GM21717 (cell line): ENCODE data around the gene NPHS2.

ENCODE experiments used
- ATAC-seq: cut with Tn5 transposase; IDR thresholded peaks from one replicate; pipeline ENCODE4 v1.9.1; 2021; ENCODE audit warnings: mild to moderate bottlenecking, moderate library complexity; ENCODE audit not compliant: unreplicated experiment

Gene NPHS2

DNA sequence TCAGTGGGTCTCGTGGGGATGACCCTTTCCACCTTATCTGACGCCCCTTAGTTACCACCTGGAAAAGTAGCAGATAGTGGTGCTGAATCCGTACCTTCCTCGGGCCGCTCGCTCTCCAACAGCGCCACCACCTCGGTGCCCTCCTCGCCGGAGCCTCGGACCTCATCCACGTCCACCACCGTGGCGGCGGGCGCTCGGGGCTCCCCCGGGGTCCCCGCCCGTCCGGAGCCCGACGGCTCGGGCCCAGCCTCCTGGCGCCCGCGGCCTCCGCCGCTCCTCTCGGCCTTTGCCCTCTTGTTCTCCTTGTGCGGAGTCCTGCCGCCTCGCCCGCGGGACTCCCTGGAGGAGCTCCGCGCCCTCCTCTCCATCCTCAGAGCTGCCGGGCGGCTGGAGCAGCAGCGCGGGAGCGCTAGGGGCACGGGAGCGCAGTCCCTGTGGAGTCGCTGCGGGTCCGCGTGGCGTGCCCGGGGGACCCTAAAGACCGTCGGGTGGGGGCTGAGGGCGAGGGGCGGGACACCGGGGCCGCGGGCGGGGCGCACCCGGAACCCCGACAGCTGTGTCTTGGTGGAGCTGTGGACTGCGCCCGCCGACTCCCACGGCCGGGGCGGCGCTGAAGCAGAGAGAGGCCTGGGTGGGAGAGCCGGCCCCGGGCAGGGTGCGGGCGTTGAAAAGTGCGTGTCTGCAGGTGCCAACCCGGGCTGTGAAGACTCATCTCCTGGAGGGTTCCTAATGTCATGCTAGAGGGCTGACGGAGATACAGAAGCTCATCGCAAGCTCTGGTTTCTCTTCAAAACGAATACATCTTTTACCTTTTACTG, at the start of gene NPHS2:
TSS of gene NPHS2 (minus strand) at position 452 of the 818 bp plus-strand sequence. CDS start at position 368, 84 bp downstream.
- no peak for ATAC-seq

DNA sequence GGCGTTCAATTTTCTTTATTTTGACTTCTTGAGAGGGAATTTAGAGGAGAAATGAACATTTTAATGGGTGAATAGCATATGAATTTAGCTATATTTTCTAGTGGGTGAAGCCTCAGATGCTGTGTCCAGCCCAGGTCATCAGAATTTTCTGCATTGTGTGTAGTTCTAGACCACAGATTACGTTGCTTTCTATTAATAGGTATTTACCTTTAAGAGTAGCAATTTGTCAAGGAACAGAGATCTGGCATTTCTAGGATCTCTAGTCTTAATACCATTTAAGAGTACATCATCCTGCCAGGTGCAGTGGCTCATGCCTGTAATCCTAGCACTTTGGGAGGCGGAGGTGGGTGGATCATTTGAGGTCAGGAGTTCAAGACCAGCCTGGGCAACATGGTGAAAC, 36.6 kb upstream of the NPHS2 start:
- no peak for ATAC-seq

DNA sequence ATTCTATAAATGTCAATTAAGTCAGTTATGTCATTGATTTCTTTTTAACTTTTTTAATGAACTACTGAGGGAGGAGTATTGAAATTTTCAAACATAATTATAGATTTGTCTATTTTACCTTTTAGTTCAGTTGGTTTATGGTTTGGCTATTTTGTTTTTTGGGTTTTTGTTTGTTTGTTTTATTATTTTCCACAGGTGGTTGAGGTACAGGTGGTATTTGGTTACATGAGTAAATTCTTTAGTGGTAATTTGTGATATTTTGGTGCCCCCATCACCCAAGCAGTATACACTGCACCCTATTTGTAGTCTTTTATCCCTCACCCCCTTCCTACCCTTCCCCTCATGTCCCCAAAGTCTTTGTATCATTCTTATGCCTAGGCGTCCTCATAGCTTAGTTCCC, 25.3 kb upstream of the NPHS2 start:
- ATAC-seq: no peak

DNA sequence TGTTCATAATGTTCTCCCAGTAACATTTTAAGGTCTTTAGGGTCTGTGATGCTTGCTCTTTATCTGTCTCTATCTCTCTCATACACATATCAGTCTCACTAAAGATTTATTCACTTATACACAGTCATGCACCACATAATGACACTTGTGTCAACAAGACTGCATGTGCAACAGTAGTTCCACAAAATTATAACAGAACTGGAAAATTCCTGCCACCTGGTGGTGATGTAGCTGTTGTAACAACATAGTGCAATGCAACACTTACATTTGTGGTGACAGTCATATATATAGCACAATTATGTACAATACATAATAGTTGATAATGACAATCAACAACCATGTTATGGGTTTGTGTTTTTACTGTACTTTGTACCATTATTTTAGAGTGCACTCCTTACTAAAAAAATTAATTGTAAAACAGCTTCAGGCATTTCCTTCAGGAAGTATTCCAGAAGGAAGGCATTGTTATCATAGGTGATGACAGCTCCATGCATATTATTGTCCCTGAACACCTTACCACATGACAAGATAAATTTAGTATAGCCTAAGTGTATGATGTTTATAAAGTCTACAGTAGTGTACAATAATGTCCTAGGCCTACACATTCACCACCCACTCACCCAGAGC, 24.0 kb upstream of the NPHS2 start:
- ATAC-seq: no peak

DNA sequence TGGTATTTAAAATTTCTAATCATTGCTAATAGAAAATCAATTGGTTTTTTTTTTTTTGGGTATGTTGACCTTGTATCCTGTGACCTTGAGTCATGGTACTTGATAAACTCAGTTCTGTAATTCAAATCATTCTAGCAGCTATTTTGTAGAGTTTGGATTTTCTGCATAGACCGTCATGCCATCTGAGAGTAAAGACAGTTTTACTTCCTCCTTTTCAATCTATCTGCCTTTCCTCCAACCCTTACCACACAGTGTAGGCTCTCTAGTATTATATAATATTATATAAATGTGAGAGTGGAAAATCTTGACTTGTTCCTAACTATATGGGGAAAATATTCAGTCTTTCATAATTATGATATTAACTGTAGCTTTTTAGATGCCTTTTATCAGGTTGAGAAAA, 22.9 kb upstream of the NPHS2 start:
- ATAC-seq: no peak

DNA sequence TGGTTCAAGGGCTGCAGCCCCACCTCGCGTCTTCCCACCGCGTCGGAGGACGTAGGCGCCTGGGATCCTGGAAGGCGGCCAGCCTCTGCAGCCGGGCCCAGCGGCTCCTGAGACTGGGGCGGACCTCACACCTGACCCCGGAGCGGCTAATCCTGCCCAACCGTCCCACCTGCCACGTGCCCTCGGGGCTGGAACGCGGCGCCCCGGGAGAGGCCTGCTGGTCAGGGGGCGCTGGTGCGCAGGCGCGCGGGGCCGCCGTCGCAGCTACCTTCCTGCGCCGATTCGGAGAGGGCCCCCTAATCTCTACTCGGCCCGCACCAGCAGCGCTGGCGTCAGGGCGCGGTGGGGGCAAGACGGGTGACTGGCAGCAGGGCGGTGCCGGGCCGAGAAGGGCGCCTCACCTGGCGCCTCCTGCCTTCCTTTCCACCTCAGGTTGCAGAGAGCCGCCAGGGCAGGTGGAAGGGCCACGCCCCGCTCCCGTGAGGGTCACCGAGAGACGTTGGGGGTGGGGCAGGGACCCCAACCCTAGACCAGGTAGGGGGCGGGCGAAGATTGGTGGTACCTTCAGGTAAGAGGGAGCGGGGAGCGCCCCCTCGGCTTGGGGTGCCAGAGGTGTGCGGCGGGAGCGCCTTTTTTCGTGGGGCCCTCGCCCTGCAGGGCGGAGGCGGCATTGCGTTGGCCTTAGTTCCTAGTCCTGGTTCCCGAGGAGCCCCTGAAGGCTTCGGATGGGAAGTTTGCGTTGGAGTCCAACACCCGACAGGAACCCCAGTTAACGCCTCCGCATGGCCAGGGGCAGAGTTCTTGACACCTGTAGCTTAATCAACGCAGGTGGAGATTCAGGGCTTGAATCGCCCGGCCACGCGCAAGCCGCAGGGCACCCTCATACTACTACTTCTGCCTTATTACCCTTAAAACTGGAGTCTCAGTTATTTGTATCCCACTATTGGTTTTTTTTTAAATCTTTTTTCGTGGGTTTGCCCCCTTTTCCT, 16.1 kb upstream of the NPHS2 start, which contains the start of gene TDRD5:
TSS of gene TDRD5 (plus strand) at position 241 of the 989 bp plus-strand sequence. CDS start 784 bp downstream, outside the sequence.
- no peak for ATAC-seq

DNA sequence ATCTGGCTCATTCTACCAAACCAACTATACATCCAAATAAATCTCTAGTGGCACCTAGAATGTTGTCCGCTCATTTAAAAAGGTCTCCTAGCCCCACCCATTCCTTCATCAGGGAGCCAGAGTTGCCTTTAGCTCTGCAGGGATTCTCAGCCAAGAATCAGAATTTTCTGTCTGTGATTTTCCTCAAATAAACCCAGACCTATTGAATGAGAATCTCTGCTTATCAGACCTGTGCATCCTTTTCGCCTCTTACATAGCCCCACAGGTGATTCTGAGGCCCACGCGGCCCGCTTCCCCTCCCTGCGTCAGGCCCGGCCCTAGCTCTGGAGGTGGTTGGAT, 15.5 kb upstream of the NPHS2 start:
- ATAC-seq: no peak

DNA sequence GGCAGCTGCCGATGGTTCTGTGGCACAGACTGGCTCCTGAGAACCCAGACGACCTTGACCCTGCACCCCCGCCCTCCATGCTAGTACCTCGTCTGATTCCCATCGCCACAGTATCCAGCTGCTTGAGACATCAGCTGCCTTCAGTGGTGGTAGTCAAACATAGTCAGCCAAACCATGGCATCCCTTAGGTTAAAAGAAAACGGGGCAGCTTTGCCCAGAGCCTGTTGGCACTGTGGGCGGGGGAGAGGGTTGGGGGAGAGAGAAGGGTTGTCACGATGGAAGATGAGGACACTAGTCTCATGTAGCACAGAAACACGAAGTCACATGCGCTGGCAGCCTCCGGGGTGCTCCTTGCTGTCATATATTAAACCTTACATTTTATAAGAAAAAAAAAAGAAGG, 14.9 kb upstream of the NPHS2 start:
- no peak for ATAC-seq

DNA sequence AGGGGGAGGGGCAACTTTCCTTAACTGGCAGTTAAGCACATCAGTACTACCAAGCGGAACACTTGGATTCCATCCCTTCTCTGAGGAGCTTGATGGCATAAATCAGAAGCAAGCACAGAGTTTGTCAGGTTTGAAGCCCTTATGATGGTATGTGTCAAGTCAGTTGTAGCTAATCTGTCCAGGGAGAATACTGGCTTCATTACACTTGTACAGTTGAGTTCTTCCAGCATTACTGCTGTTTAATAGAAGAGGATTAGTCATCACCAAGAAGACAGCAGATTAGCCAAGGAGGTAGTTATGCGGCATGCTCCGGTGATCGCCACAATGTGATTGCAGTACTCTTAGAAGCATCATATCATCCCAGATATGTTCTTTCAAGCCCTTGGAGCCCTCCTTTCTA, 13.8 kb upstream of the NPHS2 start:
- no peak for ATAC-seq

DNA sequence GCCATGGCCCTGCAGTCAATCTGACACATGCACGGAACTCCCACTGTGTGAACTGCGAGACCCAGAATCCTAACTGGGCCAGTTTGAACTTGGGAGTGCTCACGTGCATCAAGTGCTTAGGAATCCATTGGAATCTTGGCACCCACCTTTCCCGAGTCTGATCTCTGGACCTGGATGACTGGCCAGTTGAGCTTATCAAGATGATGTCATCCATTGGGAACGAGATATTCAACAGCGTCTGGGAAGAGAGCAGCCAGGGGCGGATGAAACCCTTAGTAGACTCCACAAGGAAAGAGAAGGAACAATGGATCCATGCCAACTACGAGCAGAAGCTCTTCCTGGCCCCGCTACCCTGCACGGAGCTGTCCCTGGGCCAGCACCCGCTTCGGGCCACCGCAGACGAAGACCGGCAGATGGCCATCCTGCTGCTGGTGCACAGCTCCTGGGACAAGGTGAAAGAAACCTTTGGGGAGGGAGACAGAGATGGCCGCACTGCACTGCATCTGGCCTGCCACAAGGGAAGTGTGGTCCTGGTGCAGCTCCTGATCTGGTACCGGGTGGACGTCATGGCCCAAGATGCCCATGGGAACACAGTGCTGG, 12.8 kb upstream of the NPHS2 start:
- ATAC-seq: no peak

DNA sequence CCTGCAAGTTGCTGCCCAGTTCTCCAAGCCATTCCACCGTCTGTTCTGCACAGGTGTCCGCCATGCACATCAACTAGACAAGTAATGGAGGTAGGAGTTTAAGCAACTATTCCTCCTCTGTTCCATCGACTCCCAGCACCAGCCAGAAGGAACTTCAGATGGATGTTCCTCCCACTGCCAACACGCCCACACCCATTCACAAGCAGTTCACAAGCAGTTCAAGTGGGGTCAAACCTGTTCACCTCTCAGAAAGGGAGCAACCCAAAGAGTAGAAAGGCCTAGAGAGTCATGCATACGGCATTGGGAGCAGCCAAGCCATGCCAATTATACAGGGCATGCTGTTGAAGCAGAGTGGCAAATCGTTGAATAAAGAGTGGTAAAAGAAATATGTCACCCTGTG, 11.6 kb upstream of the NPHS2 start:
- ATAC-seq: no peak

DNA sequence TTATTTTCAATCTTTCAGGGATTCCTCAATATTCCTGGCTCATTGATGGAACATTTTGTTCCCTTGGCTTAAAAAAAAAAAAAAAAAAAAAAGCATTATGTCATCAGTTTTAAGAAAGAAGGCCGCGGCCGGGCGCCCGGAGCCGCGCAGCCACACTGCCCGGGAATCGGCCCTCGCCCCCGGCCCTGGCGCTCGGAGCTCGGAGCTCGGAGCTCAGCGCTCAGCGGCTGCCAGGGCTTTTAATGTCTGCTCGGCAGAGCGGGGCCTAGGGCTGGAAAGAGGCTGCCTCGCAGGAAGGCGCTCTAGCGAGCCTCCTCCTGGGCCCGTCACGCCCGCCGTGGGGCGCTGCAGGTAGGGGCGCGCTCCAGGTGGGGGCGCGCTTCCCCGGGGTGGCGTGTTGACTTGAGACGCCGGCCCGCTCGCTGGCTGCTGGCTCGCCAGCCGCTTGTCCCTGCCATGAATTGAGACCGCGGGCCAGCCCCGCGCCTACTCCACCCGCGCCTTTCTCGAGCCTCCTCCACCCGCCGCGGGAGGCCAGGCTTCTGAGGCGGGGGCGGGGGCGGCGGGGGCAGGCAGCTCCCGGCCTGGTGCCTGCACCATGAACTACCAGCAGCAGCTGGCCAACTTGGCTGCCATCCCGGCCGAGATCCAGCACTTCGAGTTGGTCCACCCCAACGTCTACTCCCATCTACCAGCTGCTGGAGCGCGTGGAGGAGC, 10.5 kb upstream of the NPHS2 start:
- no peak for ATAC-seq

DNA sequence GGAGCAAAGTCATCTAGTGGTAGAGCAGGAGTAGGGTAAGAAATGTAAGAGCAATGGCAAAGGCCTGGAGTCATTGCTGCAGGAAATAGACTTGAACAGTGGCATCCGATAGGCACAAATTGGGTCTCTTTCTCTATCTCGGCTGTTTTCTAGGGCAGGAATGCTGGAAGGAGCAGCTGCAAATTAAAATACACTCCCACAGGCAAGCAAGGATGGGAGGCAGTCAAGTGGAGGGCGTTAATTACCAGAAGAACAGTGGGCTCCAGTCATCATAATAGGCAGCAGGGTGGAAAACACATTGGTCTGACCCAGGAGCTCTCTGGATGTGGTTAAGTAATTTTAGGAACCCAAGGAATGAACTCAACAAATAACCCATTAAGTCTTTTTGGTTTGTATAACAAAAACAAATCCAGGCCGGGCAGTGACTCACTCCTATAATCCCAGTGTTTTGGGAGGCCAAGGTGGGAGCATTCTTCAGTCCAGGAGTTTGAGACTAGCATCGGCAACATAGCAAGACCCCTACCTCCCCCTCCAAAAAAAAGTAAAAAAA, 8.1 kb upstream of the NPHS2 start:
- no peak for ATAC-seq

DNA sequence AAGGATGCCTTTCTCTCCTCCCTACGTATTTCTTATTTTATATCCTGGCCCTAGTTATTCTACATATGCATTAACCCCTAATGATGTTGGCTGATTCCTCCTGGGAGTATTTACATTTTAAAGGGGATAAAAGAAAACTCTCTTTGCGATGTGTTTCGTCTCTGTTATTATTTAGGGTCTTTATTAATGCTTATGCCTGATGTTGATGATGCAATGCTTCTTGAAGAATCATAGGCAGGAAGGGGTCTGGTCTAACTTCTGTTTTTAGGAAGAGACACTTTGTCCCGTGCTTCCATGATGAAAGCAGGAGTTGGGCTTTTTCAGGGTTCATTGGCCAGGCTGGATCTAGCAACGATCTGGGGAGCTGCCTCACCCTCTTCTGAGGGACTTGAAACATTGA, 761 bp upstream of the NPHS2 start:
- no peak for ATAC-seq

DNA sequence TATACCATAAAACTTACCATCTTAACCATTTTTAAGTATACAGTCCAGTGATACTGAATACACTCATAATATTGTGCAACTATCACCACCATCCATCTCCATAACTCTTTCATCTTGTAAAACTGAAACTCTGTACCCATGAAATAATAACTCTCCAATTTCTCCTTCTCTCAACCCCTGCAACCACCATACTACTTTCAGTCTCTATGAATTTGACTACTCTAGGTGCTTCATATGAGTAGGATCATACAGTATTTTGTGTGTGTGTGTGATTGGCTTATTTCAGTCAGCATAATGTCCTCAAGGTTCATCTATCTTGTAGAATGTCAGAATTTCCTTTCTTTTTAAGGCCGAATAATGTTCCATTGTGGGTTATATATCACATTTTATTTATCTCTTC, 17.7 kb downstream of the NPHS2 start:
- ATAC-seq: no peak

DNA sequence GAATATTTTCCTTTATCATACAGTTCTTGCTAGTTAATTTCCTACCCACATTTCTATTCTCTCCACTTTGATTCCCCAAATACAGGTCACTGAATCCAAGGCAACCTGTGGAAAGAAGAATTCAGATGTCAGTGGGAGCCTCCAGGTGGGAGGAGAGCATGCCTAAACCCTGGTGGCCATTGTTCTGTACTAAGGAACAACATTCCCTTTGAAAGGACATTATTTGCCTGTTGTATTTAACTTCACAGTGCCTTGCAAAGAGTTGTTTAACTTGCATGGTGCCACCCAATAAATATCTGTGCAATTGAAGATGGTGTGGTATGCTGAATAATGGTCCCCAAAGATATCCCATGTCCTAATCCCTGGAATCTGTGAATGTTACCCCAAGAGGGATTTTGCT, 21.3 kb downstream of the NPHS2 start:
- no peak for ATAC-seq

DNA sequence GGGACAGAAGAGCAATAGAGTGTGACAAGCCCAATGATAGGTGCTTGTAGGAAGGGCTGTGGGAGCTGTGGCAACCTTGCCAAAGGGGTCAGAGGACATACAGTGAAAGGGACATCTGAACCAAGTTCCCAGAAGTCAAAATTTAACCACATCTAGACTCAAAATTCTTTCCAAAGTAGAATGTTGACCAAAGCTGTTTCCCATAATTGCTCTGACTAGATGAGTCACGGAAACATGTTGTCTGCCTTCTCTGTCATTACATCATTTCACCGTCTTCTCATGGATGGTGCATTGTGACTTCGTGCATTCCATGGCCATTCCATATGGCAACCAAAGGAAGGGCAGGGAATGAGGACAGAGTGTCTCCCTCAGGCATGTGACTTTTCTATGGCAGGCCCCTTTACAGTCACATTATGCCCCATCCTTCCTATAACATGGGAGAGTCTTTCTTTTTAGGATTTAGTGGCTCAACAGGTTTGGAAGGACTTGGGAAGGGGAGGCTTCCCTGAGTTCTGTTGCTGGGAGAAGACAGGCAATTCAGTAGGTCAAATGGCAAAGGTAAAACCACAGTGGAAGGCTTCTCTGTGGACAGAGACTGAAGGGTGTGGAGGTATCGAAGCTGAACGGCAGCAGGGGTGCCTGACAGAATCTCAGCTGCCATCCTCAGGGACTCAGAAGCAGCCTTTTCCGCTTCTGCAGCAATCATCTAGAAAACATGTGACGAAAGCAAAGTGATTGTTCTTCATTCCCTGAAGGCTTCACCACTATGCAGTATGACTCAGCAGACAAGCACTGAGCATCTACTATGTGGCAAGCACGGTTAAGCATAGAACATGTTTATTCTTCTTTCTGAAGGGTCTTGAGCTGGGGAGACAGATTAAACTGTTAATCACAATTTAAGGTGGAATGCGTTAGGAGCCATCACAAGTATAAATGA, 24.7 kb downstream of the NPHS2 start:
- ATAC-seq: peak; percentile 68

DNA sequence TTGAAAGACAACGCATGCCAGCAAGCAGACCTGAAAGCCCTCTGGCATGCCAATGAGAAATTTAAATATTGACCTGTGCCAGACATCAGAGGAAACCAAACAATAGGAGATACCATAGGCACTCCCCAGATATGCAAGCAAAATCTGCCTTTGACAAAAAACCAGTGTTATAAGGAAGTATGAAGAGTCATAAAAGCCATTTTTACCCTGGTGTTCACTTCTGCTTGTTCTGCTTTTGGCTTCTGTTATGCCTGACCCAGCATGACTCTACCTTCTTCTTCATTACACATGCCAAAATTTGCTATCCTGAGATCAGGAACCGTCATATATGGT, 26.4 kb downstream of the NPHS2 start:
- ATAC-seq: no peak
